Aortic smooth muscle cell (primary cell): ENCODE data around the gene NKAPL. TPM values are rescaled to one million over a fixed set of nuclear protein-coding genes. Genes with fewer than 3 reads are reported as not detected.

Source experiments
- total RNA-seq: library from RNA; depleted of rRNA; stranded (reverse); fragments of >200 nt; gene quantifications from 2 replicates; pipeline ENCODE4 v1.2.3, GENCODE V29; 2014

Gene NKAPL
- 1.9 and 2.4 TPM in 2 replicates for total RNA-seq

GRCh38 chr6:28258877-28259777, at the start of gene NKAPL:
NKAPL (plus strand) TSS chr6:28259297; CDS start chr6:28259372, 75 bp downstream.

DNA sequence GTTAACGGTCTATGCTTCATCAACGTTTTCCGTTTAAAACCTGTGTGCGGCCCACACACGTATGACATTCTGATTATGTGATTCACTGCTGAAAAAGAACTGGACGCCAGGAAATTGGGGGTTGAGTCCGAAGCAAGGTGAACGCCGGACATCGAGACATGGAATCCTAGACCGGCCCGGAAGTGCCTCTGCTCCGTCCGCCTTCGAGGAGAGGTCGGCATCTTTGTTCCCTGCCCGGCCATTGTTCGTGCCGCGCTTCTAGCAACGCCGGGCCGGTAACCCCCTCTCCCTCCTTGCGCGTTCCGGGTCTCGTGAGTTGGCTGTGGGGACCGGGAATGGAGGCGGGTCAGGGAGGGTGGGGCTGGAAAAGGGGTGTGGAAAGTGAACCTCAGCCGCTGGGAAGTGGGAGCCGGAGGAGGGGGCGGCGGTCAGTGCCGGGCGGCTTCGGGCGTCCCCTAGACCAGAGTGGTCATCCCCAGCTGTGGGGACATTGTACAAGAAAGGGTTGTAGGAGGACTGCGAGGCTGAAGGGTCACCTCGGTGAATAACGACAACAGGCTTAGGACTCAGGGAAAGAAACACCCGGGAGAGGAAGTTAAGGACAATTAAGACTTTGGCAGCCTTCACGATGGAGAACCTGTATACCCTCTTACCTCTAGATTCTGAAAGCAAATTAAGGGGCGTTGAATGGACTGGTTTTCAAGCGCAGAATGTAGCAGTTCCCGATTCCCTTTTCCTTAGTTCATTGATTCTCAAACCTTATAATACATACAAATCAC, 33.9 kb upstream of the NKAPL start, which contains the start of gene ZSCAN9:
Gene ZSCAN9, plus strand, starts transcription at position 220 of the 779 bp plus-strand sequence. CDS start 1,810 bp downstream, outside the sequence.

GRCh38 chr6:28252009-28252975, 6.8 kb upstream of the NKAPL start, which contains the start of gene ZKSCAN4:
ZKSCAN4 (minus strand) TSS chr6:28252269; CDS start chr6:28251980, 289 bp downstream.

DNA sequence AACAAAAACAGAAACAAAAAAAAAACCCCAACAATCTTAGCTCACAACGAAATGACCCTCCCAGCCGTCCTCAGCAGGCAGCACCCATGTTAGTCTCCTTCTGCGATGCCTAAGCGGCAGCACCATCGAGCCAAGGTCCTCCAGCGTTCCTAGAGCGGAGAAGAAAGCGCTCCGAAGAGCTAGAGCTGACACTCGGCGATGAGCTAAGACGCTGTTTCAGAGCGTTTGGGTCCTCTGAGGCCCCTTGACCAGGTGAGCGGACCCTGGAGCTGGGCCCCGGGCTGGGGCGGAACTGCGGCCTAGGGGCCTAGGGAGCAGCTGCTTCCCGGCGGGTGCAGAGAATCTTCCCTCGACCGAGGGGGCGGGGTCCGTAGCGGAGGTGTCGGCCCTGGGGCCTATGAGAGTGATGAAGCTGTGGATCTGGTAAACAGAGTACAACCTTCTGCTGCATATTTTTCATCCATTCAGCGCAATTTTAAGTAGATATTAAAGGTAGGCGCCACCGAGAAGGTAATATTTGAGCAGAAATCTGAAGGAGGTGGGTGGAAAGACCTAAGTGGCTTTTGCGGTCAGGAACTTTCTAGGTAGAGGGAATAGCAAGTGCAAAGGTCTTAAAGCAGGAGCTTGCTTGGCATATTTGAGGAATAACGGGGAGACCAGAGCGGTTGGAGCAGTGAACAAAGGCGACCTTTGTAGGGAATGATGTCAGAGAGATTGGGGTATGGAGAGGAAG, 8.0 kb downstream of the NKAPL start, which contains the start of gene ZSCAN26:
Gene ZSCAN26, plus strand, starts transcription at position 182 of the 733 bp plus-strand sequence. CDS start 4,777 bp downstream, outside the sequence.

DNA sequence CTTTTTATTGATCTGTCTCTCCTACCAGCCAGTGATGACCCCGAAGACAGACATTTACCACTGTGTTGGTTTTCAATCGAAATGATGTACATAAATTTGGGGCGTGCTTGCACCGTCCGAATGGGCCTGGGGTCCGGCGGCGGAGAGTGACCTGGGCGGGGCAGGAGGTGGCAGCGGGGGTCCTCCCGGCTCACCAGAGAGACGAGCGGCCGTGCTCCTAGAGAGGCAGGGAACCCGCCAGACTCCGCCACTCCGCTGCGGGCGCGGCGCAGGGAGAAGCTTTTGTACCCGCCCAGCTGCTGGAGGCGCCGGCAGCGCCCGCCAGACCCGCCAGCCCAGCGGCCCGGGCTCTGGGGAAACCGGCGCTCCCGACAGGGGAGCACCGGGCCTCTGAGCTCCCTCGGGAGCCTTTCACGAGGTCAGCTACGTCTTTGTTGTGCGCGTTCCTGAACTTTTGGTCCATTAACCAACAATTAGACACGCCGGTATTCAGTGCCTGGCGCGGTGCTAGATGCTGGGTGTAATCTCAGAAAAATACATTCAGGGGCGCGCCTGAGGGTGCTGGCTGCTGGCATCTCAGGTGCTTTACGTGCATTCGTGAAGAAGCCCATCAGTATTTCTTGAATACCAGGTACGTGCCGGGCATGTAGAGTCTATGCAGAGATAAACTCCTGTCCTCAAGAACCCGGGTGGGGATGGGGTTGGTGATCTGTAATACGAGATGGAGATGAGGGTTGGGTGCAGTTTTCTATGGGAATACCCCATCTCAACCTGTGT, 22.4 kb downstream of the NKAPL start, which contains the start of gene PGBD1:
Gene PGBD1, plus strand, starts transcription at position 285 of the 777 bp plus-strand sequence. CDS start 2,242 bp downstream, outside the sequence.

Other genes starting within 250 kb of the NKAPL start
- 0.26 and 0.44 TPM in 2 replicates for gene ZNF165, start 178.7 kb upstream of the NKAPL start, total RNA-seq
- 3.5 and 4.1 TPM in 2 replicates for gene ZSCAN16, start 134.7 kb upstream of the NKAPL start, total RNA-seq
- gene ZKSCAN8, start 117.4 kb upstream of the NKAPL start, total RNA-seq, result 11.2 and 14.3 TPM in 2 replicates
- gene ZSCAN9, start 34.0 kb upstream of the NKAPL start, total RNA-seq, result 8.1 and 10.3 TPM in 2 replicates
- gene ZKSCAN4, start 7.0 kb upstream of the NKAPL start, total RNA-seq, result 4.8 and 5.7 TPM in 2 replicates
- gene ZSCAN26, start 7.8 kb downstream of the NKAPL start, total RNA-seq, result 17.4 and 21.5 TPM in 2 replicates
- 4.1 and 5.0 TPM in 2 replicates for gene PGBD1, start 22.3 kb downstream of the NKAPL start, total RNA-seq
- gene ZSCAN31, start 76.9 kb downstream of the NKAPL start, total RNA-seq, result 4.2 and 8.0 TPM in 2 replicates
- gene ZKSCAN3, start 90.7 kb downstream of the NKAPL start, total RNA-seq, result 2.9 and 4.7 TPM in 2 replicates
- gene ZSCAN12, start 140.4 kb downstream of the NKAPL start, total RNA-seq, result 6.6 and 6.7 TPM in 2 replicates
- 3.2 and 3.4 TPM in 2 replicates for gene ZSCAN23, start 184.2 kb downstream of the NKAPL start, total RNA-seq